ENCODE measurements around the gene AFMID. TPM values are rescaled to one million over a fixed set of nuclear protein-coding genes. Genes with fewer than 3 reads are reported as not detected.

The AFMID gene
- total and polyA plus RNA-seq, 2 of the 13 experiments (the other 11 are each of a cell fraction or from before 2014, with no cell fraction given) = 249 to 270 TPM

GRCh38 chr17:78241277-78242023 lies 54.3 kb downstream of the AFMID start (continued):
- TF ChIP-seq POGK (CRISPR knock-in tag; conservative IDR thresholded peaks at IDR 0.05) = peak; percentile 20; the same call in 1 of the 2 replicates
- TF ChIP-seq, protein P1, sequence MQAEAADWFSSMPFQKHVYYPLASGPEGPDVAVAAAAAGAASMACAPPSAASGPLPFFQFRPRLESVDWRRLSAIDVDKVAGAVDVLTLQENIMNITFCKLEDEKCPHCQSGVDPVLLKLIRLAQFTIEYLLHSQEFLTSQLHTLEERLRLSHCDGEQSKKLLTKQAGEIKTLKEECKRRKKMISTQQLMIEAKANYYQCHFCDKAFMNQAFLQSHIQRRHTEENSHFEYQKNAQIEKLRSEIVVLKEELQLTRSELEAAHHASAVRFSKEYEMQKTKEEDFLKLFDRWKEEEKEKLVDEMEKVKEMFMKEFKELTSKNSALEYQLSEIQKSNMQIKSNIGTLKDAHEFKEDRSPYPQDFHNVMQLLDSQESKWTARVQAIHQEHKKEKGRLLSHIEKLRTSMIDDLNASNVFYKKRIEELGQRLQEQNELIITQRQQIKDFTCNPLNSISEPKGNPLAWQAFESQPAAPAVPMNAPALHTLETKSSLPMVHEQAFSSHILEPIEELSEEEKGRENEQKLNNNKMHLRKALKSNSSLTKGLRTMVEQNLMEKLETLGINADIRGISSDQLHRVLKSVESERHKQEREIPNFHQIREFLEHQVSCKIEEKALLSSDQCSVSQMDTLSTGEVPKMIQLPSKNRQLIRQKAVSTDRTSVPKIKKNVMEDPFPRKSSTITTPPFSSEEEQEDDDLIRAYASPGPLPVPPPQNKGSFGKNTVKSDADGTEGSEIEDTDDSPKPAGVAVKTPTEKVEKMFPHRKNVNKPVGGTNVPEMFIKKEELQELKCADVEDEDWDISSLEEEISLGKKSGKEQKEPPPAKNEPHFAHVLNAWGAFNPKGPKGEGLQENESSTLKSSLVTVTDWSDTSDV (CRISPR knock-in tag; IDR thresholded peaks at IDR 0.05) = 0 out of 2 replicates have a peak, but pooled peaks have one; percentile 43
- TF ChIP-seq ZNF678 (CRISPR knock-in tag; IDR thresholded peaks at IDR 0.05) = no peak
- peak; percentile 76 for TF ChIP-seq ZNF501 (CRISPR knock-in tag; IDR thresholded peaks at IDR 0.05)
- peak; percentile 83 for TF ChIP-seq KDM5B (CRISPR knock-in tag; IDR thresholded peaks at IDR 0.05; ENCODE audit: borderline replicate concordance)
- TF ChIP-seq, protein P2, sequence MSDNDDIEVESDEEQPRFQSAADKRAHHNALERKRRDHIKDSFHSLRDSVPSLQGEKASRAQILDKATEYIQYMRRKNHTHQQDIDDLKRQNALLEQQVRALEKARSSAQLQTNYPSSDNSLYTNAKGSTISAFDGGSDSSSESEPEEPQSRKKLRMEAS (IDR thresholded peaks at IDR 0.05) = peak; percentile 94
- TF ChIP-seq NFKBIZ (CRISPR knock-in tag; IDR thresholded peaks at IDR 0.05) = 0 out of 2 replicates have a peak, but pooled peaks have one; percentile 24
- peak; percentile 75 for TF ChIP-seq NR2C2 (CRISPR knock-in tag; IDR thresholded peaks at IDR 0.05; ENCODE audit: borderline replicate concordance)
- 0 out of 2 replicates have a peak, but pooled peaks have one; percentile 40 for TF ChIP-seq HMG20B (CRISPR knock-in tag; conservative IDR thresholded peaks at IDR 0.05)
- TF ChIP-seq CREB1 (IDR thresholded peaks at IDR 0.05) = peak; percentile 81
- TF ChIP-seq CREB1 (CRISPR knock-in tag; IDR thresholded peaks at IDR 0.05) = peak; percentile 68; the same call in 1 of the 2 replicates
- TF ChIP-seq ZNF749 (CRISPR knock-in tag; IDR thresholded peaks at IDR 0.05; ENCODE audit: borderline replicate concordance) = 0 out of 2 replicates have a peak, but pooled peaks have one; percentile 8
- TF ChIP-seq ZGPAT (CRISPR knock-in tag; IDR thresholded peaks at IDR 0.05) = peak; percentile 67; the same call in 1 of the 2 replicates
- TF ChIP-seq MEIS1 (CRISPR knock-in tag; IDR thresholded peaks at IDR 0.05; ENCODE audit: borderline replicate concordance) = no peak; the same call in 1 of the 2 replicates
- TF ChIP-seq TBX3 (IDR thresholded peaks at IDR 0.05; ENCODE audit: borderline replicate concordance) = peak; percentile 79
- 0 out of 2 replicates have a peak, but pooled peaks have one; percentile 4 for TF ChIP-seq PITX1 (CRISPR knock-in tag; IDR thresholded peaks at IDR 0.05)
- peak; percentile 56; the same call in 1 of the 2 replicates for TF ChIP-seq HDAC1 (CRISPR knock-in tag; IDR thresholded peaks at IDR 0.05)
- 0 out of 2 replicates have a peak, but pooled peaks have one; percentile 54 for TF ChIP-seq ARNT2 (CRISPR knock-in tag; IDR thresholded peaks at IDR 0.05; ENCODE audit: low read depth)
- TF ChIP-seq, protein P3, sequence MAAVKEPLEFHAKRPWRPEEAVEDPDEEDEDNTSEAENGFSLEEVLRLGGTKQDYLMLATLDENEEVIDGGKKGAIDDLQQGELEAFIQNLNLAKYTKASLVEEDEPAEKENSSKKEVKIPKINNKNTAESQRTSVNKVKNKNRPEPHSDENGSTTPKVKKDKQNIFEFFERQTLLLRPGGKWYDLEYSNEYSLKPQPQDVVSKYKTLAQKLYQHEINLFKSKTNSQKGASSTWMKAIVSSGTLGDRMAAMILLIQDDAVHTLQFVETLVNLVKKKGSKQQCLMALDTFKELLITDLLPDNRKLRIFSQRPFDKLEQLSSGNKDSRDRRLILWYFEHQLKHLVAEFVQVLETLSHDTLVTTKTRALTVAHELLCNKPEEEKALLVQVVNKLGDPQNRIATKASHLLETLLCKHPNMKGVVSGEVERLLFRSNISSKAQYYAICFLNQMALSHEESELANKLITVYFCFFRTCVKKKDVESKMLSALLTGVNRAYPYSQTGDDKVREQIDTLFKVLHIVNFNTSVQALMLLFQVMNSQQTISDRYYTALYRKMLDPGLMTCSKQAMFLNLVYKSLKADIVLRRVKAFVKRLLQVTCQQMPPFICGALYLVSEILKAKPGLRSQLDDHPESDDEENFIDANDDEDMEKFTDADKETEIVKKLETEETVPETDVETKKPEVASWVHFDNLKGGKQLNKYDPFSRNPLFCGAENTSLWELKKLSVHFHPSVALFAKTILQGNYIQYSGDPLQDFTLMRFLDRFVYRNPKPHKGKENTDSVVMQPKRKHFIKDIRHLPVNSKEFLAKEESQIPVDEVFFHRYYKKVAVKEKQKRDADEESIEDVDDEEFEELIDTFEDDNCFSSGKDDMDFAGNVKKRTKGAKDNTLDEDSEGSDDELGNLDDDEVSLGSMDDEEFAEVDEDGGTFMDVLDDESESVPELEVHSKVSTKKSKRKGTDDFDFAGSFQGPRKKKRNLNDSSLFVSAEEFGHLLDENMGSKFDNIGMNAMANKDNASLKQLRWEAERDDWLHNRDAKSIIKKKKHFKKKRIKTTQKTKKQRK (IDR thresholded peaks at IDR 0.05; ENCODE audit: low read length) = peak; percentile 50; the same call in 1 of the 2 replicates

All from HepG2 (cell line).